HG03460 (cell line): ENCODE measurements around the gene CFAP43.

Experiments
- ATAC-seq: cut with Tn5 transposase; IDR thresholded peaks from one replicate; pipeline ENCODE4 v1.9.1; 2021; ENCODE audit not compliant: unreplicated experiment

The CFAP43 gene

GRCh38 chr10:104099269-104099668, 132.9 kb downstream of the CFAP43 start:
- no peak for ATAC-seq

GRCh38 chr10:104098358-104098925, 133.7 kb downstream of the CFAP43 start:
- no peak for ATAC-seq

- no peak for ATAC-seq
Observed at GRCh38 chr10:104096692-104097091, 135.5 kb downstream of the CFAP43 start.

DNA sequence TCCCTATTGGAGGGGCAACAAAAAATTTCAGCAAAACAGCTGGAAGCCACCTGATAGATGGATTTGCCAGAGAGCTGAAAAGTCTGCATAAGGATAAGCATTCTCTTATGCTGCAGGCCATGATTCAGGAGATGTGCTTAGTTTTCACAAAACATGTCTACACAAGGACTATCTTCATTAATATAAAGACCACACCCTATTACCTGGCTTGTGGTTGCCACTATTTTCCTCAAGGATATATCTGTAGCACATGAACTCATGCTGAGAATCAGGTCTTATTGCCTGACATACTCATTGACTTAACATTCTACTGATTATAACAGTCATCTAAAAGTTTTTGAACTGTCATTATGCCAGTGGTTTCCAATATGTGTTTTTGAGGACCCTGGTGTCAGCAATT, 139.4 kb downstream of the CFAP43 start:
- no peak for ATAC-seq

DNA sequence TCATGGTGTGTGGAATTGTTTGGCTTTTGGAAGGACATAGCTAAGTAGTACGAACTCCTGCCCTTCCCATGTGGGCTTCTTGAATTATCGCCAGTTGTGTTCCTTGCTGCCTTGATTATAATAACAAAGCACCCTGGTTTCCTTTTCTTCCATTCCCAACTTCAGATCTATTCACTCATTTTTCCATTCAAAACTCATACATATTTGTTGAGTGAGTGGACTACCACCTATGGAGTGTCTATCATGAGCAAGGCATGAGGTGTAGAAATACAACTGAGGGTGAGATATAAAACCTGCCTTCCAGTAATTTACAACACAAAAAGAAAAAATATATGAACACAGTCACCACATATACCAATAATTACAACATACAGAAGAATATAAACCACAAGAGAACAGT, 141.6 kb downstream of the CFAP43 start:
- ATAC-seq: no peak

GRCh38 chr10:104089621-104090020, 142.5 kb downstream of the CFAP43 start:
- ATAC-seq: no peak

GRCh38 chr10:104088239-104088638, 143.9 kb downstream of the CFAP43 start:
- no peak for ATAC-seq

DNA sequence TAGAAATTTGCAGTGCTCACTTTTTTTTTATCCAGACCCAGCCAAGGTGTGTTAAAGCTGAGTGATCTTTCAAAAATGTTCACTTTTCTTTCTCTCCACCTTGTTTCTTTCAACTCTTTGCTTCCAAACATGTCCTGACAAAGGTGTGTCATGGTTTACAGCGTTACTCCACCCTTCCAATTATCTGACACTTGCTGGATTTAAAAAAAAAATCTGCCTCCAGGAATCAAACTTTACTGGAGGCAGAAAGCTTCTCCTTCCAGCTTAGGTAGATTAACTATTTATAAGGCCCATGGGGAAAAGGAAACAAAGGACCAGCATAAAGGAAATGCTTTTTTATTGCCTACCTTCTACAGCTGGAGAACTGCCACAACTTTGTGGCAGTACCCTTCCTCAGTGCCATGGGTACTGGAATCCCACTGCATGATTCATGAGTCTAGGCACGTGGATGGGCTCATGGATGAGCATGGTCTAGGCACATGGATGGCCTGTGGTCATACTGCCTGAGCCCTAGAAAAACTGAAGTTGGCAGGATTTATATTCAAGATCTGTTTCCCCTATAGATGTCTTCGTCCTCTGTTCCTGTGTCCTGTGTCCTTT, 146.3 kb downstream of the CFAP43 start, which contains the start of gene COL17A1:
Gene COL17A1 (minus strand): TSS at position 80 of the 600 bp plus-strand sequence. CDS start 5,207 bp downstream, outside the sequence.
- ATAC-seq: no peak

GRCh38 chr10:104084482-104085142, 147.6 kb downstream of the CFAP43 start:
- ATAC-seq: no peak

DNA sequence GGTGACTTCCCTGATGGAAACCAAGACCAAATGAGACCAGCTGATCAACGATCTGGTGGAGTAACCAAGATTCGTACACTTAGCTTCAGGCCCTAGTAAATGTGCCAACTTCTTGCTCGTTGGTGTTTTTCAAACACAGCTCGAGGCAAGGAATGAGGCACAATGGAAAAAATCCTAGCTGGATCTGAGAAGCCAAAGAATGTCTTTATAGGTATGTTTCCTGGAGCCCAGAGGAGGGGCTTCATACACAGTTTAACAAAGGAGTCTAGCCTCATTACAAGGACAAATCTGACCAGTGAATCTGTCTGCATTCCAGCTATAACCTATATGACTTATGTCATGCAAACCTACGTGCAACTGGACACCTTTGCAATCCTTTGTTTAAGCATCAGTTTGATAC, 150.2 kb downstream of the CFAP43 start:
- no peak for ATAC-seq

- no peak for ATAC-seq
Observed at GRCh38 chr10:104080762-104081161, 151.4 kb downstream of the CFAP43 start.
